ENCODE measurements around the gene FRMD7.

GRCh38 chrX:132165005-132165404 lies 37.2 kb upstream of the FRMD7 start:
- TF ChIP-seq CTCF (IDR thresholded peaks at IDR 0.05 in 2 of 3, conservative IDR thresholded peaks at IDR 0.05 in 1 of 3; ENCODE audit: control insufficient read depth in 2 of 3, extremely low read depth in 1 of 3, insufficient read depth in 1 of 3, low read depth in 3 of 3, low read length in 3 of 3), result no peak
- TF ChIP-seq ZBTB11 (CRISPR knock-in tag; IDR thresholded peaks at IDR 0.05), result no peak
- TF ChIP-seq CBX3 (IDR thresholded peaks at IDR 0.05; ENCODE audit: borderline replicate concordance, low read depth), result no peak
- TF ChIP-seq PBX3 (IDR thresholded peaks at IDR 0.05; ENCODE audit: insufficient replicate concordance, low read depth, low read length), result no peak
- no peak for TF ChIP-seq POLR2A (IDR thresholded peaks at IDR 0.05; ENCODE audit: low read depth, low read length)
- TF ChIP-seq SIN3A (IDR thresholded peaks at IDR 0.05; ENCODE audit: low read depth, low read length), result no peak
- TF ChIP-seq TBL1XR1 (IDR thresholded peaks at IDR 0.05; ENCODE audit: low read depth, low read length), result no peak
- no peak for TF ChIP-seq NRF1 (conservative IDR thresholded peaks at IDR 0.05; ENCODE audit: low read depth, low read length)
